GM12891 (cell line): ENCODE measurements around the gene PTPRD.

Experiments used
- POLR2A ChIP-seq: IDR thresholded peaks from 2 replicates; pipeline ENCODE4 v1.6.1; 2011; ENCODE audit warnings: low read depth, low read length, control low read depth
- POLR2AphosphoS5 ChIP-seq: IDR thresholded peaks from 2 replicates; pipeline ENCODE4 v1.6.1; 2011; ENCODE audit warnings: low read depth, low read length, control low read depth
- POU2F2 ChIP-seq: IDR thresholded peaks from 2 replicates; pipeline ENCODE4 v1.6.1; 2011; ENCODE audit warnings: low read depth, mild to moderate bottlenecking, control low read depth, low read length, moderate library complexity
- TAF1 ChIP-seq: IDR thresholded peaks from 2 replicates; pipeline ENCODE4 v1.6.1; 2011; ENCODE audit warnings: low read depth, low read length, control low read depth

- TF ChIP-seq POLR2A, result no peak
- TF ChIP-seq POU2F2, result no peak
- no peak for TF ChIP-seq POLR2AphosphoS5
- TF ChIP-seq TAF1, result no peak
Measured at GRCh38 chr9:8361364-8361763, 2251.4 kb downstream of the PTPRD start.
